Left lung (tissue), 10 donors: ENCODE data around the gene TAP2. TPM values are rescaled to one million over a fixed set of nuclear protein-coding genes. Genes with fewer than 3 reads are reported as not detected.

Experiments used
- ATAC-seq: fragments of 200-7000 bp; cut with Tn5 transposase; one replicate; pipeline ENCODE4 v1.9.1; 2020; ENCODE audit warnings: moderate library complexity
- DNase-seq, 4 donors: peaks; one replicate each; pipeline ENCODE4 v3.0.0-alpha.2; 2013 to 2020
- H3K27ac ChIP-seq, 2 donors: fragments of 200-600 bp; sonication (generic) in 1 of 2; one replicate each; pipeline versions ENCODE4 v1.5.0 to v1.8.0; 2020 to 2021
- H3K27me3 ChIP-seq, 2 donors: fragments of 200-600 bp; sonication (generic) in 1 of 2; one replicate each; pipeline versions ENCODE4 v1.5.0 to v1.8.0; 2020 to 2021
- H3K36me3 ChIP-seq, 2 donors: fragments of 200-600 bp; sonication (generic) in 1 of 2; one replicate each; pipeline versions ENCODE4 v1.5.0 to v1.8.0; 2020 to 2021
- H3K4me1 ChIP-seq, 2 donors: fragments of 200-600 bp; one replicate each; pipeline ENCODE4 v1.8.0; 2021
- H3K4me3 ChIP-seq, 2 donors: fragments of 200-600 bp; sonication (generic) in 1 of 2; one replicate each; pipeline versions ENCODE4 v1.5.0 to v1.8.0; 2020 to 2021; ENCODE audit warnings: mild to moderate bottlenecking in 1 of 2
- H3K9me3 ChIP-seq, 2 donors: fragments of 200-600 bp; sonication (generic) in 1 of 2; one replicate each; pipeline versions ENCODE4 v1.5.0 to v1.8.0; 2020 to 2021
- intact Hi-C, 2 donors: fragments of 100-400 bp; cut with DNase I; formaldehyde crosslinking; loops; one replicate each; pipeline versions ENCODE4 v1.11.2 to v1.14.2; 2022
- polyA plus RNA-seq, 6 donors: library from polyadenylated mRNA; unstranded; fragments of 120-200 nt; gene quantifications; one replicate each; pipeline ENCODE4 v1.2.1, GENCODE V29; 2013; ENCODE audit not compliant: insufficient read length in 6 of 6
- total RNA-seq, 2 donors: library from RNA; stranded (reverse); fragmentation: NEBNext Ultra II Directional; extraction: Animal tissue kit (Norgen Biotek cat#: 25700); gene quantifications; one replicate each; pipeline ENCODE4 v1.2.1, GENCODE V29; 2021
- TF ChIP-seq, protein P1 (sequence below), 2 donors: fragments of 200-600 bp; sonication (generic) in 1 of 2; IDR thresholded peaks; one replicate each; pipeline versions ENCODE4 v1.5.0 to v1.8.0; 2021; ENCODE audit warnings: antibody characterized with exemption in 2 of 2
- donor health status: DM: no; HTN: yes; CAD: no.
- donor health status: DM: no; HTN: no; CAD: no.

Gene TAP2
- total and polyA plus RNA-seq, 8 donors: 14.3 to 90.0 (median 17.8) TPM

DNA sequence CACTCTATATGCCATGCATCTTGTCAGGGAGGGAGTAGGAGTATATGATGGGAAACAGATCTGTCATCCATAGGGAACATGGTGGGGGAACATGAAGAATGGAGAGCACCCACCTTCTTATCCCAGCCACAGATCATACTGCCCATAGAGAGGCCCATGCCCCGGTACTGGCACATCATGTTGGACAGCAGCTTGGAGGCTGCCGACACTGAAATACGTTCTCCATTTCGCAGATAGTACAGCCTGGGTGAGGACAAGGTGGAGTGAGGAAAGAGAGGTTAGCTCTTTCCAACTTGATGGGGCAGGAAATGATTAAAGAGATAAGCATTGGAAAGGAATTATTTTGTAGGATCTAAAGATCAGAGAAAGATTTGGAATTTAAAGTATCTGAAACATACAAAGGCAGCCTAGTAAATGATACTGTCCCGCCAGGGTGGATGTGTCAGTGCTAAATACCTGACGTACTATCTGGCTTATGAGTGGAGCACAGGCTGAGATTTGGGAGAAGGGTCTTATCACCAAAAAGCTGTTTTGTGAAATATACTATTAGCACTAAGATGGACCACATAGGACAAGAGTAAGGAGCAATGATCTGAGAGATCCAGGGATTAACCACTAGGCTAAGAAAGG lies 3.6 kb upstream of the TAP2 start:
- no peak for DNase-seq
- Histone ChIP-seq H3K9me3 (no peaks in the 10 kb centered on the region), H3K27ac (peak overlapping the region in 1 of 2 donors; percentile 98), H3K27me3 (no peaks in the 10 kb centered on the region), H3K4me1 (peaks cover 30 to 79% of the 10 kb centered on the region in 2 donors), H3K4me3 (peak overlapping the region in 1 of 2 donors; percentile 96), H3K36me3 (peaks cover 4 to 51% of the 10 kb centered on the region in 2 donors)
- ATAC-seq: no peak
- intact Hi-C loops: no loop called here
- TF ChIP-seq, protein P1, sequence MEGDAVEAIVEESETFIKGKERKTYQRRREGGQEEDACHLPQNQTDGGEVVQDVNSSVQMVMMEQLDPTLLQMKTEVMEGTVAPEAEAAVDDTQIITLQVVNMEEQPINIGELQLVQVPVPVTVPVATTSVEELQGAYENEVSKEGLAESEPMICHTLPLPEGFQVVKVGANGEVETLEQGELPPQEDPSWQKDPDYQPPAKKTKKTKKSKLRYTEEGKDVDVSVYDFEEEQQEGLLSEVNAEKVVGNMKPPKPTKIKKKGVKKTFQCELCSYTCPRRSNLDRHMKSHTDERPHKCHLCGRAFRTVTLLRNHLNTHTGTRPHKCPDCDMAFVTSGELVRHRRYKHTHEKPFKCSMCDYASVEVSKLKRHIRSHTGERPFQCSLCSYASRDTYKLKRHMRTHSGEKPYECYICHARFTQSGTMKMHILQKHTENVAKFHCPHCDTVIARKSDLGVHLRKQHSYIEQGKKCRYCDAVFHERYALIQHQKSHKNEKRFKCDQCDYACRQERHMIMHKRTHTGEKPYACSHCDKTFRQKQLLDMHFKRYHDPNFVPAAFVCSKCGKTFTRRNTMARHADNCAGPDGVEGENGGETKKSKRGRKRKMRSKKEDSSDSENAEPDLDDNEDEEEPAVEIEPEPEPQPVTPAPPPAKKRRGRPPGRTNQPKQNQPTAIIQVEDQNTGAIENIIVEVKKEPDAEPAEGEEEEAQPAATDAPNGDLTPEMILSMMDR (IDR thresholded peaks at IDR 0.05): no peak

DNA sequence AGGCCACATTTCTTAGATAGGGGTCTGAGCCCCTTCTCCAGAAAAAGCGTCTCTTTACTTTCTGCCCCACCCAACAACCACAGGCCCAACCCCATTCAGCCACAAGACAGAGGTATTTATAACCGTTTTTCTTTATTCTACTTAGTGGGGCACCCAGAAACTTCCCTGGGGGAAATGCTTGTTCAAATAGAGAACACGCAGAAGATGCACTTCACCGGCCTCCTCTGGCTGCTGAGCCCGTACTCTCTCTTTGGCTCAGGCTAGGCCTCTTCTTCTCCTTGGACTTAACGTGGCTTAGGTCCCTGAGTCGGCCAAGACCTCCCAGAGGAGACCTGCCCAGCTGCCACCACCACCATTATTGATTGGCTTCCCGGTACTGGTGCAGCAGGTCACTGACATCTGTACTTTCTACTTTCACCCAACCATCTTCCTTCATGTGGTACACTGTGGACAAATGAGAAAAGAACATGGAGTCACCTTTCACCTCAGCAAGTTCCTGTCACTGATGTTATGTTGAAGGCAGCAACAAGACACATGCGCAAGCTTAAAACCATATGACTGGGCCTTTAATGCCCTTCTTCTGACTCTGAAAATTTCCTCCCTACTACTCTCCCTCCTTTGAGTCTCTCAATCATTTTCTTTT lies 2.2 kb upstream of the TAP2 start:
- TF ChIP-seq, protein P1 (IDR thresholded peaks at IDR 0.05): no peak
- intact Hi-C loops: no loop called here

DNA sequence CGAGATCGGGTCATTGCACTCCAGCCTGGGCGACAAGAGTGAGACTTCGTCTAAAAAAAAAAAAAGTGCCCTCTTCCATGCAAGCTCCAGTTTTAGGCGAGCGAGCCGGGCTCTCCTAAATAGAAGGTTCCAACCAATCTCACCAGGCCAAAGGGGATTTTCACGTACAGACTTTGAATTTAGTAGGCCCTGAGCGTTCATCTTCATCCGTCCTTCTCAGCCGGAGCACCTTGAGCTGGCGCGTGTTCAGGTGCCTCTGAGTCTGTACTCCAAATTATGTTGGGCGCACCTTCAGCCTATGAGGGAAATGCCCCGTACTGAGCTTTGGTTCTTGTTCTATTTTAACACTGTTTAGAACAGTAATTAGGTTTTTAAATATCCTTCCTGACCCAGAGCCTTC lies 817 bp upstream of the TAP2 start:
- intact Hi-C loops: no loop called here
- no peak for DNase-seq
- Histone ChIP-seq H3K27me3 (no peaks in the 10 kb centered on the region), H3K27ac (peak overlapping the region; percentile 86 to 97), H3K36me3 (peaks cover 4 to 50% of the 10 kb centered on the region in 2 donors), H3K4me3 (no peak overlapping the region), H3K9me3 (no peaks in the 10 kb centered on the region), H3K4me1 (peaks cover 23 to 69% of the 10 kb centered on the region in 2 donors)
- no peak for ATAC-seq
- TF ChIP-seq, protein P1 (IDR thresholded peaks at IDR 0.05): no peak

More for the DNA sequence above, 2.2 kb upstream of the TAP2 start:
- Histone ChIP-seq H3K4me1 (peaks cover 31 to 76% of the 10 kb centered on the region in 2 donors), H3K27me3 (no peaks in the 10 kb centered on the region), H3K9me3 (no peaks in the 10 kb centered on the region), H3K4me3 (no peak overlapping the region), H3K27ac (peak overlapping the region in 1 of 2 donors; percentile 45), H3K36me3 (peaks cover 4 to 45% of the 10 kb centered on the region in 2 donors)
- no peak for DNase-seq
- no peak for ATAC-seq

DNA sequence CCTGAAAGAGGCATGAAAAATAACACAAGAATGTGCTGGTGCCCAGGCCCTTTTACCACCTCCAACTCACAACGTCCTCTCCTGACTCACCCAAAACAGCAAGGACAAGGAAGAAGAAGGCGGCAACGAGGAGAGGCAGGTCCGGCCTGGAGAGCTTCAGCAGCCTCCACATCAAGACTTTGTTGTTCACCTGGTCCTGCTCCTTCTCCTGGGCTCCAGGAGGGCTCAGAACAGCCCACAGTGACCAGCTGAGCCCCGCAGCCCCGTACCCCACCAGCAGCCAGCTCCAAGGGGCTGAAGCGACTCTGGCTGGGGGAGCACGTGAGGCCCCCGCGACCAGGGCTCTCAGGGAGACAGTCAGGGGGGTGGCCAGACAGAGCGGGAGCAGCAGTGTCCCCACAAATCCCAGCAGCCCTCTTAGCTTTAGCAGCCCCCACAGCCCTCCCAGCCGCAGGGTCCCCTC lies 857 bp downstream of the TAP2 start:
- Histone ChIP-seq H3K27me3 (no peaks in the 10 kb centered on the region), H3K9me3 (no peaks in the 10 kb centered on the region), H3K36me3 (peaks cover 4 to 59% of the 10 kb centered on the region in 2 donors), H3K4me3 (peak overlapping the region; percentile 55 to 83), H3K27ac (peak overlapping the region; percentile 86 to 97), H3K4me1 (peaks cover 16 to 66% of the 10 kb centered on the region in 2 donors)
- TF ChIP-seq, protein P1 (IDR thresholded peaks at IDR 0.05): no peak
- DNase-seq: no peak
- intact Hi-C loops: no loop called here
- no peak for ATAC-seq

DNA sequence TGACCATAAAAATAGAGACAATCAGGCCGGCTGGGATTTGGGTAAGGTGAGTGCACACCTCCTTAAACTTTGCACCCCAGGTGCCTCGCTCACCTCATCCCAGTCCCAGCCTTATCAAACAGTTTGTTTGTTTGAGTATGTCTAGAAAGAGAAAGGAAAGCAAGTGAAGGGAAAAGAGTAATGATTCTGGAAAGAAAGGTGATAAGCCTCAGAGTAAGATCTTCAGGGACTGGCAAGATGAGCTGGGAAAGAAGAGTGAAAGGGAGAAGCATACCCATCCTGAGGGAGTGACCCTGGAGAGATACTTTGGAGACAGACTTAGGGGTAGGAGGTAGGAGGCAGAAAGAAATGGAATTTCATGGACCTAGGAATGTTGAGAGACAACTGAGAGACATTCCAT lies 1.7 kb downstream of the TAP2 start:
- H3K27ac ChIP-seq: no peak overlapping the region

More for the DNA sequence above, 1.7 kb downstream of the TAP2 start:
- no peak for ATAC-seq
- H3K4me1 ChIP-seq: peaks cover 13 to 61% of the 10 kb centered on the region in 2 donors
- H3K36me3 ChIP-seq: peaks cover 4 to 59% of the 10 kb centered on the region in 2 donors
- TF ChIP-seq, protein P1 (IDR thresholded peaks at IDR 0.05): no peak
- intact Hi-C loops: no loop called here
- H3K4me3 ChIP-seq: no peak overlapping the region
- H3K27me3 ChIP-seq: no peaks in the 10 kb centered on the region
- no peak for DNase-seq
- no peaks in the 10 kb centered on the region for H3K9me3 ChIP-seq
